Hindlimb muscle (tissue), 1 donor: ENCODE data around the gene GRIK3. TPM values are rescaled to one million over a fixed set of nuclear protein-coding genes. Genes with fewer than 3 reads are reported as not detected.

Source experiments
- DNase-seq: peaks from one replicate; pipeline ENCODE4 v3.0.0-alpha.2; 2013
- polyA plus RNA-seq: library from polyadenylated mRNA; unstranded; fragments of 120-200 nt; gene quantifications from one replicate; pipeline ENCODE4 v1.2.1, GENCODE V29; 2013; ENCODE audit not compliant: insufficient read length

The GRIK3 gene
- polyA plus RNA-seq, 1 donor: 0.50 TPM

DNA sequence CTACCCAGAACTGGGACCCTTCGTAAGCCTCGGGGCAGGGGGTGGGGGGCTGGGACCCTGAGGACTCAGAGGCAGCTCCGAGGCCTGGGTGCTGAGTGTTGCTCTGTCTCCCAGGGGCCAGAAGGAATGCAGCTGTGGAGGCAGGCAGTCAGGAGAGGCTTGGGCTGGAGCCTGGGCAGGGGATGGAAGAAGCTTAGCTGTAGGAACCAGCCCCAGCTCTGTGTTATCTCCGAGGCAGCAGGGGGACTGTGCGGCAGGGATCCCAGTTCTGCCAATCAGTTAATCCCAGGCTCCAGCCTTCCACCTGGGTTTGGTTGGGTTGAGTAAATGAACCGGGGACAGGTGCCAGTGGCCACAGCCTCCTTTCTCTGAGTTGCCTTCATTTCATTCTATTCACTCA lies 8.2 kb upstream of the GRIK3 start:
- DNase-seq: no peak

DNA sequence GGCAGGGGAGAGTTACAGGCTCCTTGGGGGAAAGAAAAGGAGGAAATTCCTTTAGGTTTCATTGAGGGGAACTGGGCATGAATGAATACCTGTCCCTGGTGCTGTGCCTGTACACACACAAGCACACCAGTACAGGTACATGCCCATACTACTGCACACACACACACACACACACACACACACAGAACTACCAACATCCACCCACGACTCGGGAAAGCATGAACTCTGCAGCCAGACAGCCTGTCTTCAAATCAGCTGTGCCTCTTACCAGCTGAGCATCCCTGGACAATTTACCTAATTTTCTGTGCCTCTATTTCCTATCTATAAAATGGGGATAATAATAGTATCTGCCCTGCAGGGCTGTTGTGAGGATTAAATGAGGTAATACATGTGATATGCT lies 7.2 kb upstream of the GRIK3 start:
- DNase-seq: no peak

DNA sequence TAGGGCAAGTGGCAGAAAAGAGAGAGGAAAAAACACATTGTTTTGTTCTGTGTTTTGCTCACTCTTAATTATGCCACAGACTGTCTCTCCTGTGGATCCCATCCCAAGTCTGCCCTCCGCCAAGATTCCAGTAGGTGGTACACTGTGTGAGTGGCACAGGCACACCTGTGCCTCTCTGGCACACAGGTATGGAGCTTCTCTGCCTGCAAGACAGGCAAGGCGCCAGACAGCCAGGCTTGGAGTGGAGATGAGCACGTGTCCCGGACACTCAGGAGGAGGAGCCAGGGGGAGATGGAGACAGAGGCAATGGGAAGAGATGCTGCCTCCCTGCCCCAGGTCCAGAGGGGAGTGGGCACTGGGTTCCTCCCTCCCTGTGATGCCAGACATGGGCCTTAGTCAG lies 6.5 kb upstream of the GRIK3 start:
- no peak for DNase-seq

DNA sequence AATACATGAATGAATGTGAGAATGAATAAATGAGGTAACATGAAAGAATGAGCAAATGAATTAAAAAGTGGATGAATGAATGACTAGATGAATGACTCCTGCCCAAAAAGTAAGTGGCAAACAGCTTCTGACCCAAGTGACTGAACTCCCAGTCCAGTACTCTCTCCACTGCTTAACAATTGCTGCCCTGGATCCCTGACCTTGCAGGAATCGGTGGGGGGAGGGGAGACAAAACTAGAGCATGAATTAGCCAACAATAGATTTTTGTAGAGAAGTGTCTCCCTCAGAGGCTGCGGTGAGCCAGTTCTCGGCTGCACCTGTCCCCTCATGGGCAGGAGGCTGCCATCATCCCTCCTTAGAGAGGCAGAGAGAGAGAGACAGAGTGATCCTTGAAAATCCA lies 5.9 kb upstream of the GRIK3 start:
- no peak for DNase-seq

DNA sequence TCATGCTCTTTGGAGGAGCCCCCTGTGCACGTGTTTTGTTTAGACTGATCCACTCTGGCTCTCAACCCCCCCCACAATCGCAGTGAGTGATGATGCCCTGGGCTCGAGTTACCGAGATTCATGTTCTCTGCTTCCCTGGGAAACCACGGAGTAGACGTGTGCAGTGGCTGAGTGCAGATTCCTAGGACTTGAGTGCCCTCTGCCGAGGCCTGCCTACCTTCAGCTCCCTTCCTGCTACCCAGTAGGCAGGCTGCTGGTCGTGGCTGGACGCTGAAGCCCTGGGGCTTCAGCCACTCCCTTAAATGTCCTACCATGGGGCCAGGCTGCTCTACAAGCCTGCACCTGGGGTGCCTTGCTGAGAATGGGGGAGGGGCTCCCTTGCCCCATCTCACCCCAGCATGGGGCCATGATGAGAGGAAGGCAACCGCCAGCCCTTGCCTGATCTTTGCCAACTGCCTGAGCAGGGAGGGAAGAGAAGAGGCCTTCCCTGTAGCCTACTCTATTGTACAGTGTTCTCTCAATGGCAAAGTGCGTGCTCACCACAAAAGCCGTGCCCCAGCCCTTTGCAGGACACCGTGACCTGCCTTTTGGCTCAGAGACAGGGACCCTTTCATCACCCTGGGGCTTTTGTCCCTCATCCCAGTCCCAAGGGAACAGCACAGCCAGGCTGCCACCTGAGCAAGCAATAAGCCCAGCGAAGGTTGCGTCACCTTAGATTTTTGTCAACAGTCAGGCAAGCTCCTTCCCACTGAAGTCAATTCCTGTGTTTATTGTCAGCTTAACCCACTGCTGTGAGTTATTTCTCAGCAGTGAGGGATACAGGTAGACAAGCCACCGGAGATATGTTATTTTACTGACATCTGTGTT lies 4.1 kb upstream of the GRIK3 start:
- no peak for DNase-seq

DNA sequence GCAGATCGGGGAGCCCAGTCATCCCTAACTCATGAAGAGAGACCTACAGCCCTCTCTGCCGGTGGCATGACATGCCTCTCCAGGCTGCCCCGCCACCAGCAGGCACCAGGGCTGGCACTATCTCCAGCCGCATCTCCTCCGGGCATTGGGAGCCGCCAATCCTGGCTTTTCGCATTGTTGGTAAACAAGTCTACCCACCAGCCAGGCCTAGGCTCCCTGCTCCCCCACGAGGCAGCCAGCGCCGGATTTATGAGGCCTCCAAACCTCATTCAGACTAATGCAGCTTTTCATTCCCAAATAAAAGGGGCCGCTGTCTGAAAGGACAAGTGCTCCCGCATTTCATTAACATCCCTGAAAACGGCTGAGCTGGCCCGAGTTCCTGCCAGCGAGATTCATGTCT lies 3.4 kb upstream of the GRIK3 start:
- DNase-seq: no peak

DNA sequence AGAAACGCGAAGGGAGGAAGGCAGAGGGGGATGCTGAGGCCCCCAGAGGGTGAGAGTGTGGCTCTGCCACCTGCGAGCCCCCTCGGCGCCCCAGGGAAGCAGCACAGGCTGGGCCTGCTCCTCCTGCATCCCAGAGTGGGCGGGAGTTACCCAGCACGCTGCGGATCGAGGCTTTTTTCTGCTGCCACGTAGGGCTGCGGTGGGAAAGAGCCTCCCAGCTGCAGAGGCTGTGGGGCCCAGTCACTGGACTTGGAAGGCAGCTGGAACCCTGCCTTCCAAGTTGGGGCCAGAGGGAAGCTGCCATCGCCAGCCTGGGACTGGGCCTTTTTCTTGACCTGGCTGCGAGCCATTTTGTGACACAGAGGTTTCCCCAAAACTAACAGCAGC lies 2.3 kb upstream of the GRIK3 start:
- no peak for DNase-seq

DNA sequence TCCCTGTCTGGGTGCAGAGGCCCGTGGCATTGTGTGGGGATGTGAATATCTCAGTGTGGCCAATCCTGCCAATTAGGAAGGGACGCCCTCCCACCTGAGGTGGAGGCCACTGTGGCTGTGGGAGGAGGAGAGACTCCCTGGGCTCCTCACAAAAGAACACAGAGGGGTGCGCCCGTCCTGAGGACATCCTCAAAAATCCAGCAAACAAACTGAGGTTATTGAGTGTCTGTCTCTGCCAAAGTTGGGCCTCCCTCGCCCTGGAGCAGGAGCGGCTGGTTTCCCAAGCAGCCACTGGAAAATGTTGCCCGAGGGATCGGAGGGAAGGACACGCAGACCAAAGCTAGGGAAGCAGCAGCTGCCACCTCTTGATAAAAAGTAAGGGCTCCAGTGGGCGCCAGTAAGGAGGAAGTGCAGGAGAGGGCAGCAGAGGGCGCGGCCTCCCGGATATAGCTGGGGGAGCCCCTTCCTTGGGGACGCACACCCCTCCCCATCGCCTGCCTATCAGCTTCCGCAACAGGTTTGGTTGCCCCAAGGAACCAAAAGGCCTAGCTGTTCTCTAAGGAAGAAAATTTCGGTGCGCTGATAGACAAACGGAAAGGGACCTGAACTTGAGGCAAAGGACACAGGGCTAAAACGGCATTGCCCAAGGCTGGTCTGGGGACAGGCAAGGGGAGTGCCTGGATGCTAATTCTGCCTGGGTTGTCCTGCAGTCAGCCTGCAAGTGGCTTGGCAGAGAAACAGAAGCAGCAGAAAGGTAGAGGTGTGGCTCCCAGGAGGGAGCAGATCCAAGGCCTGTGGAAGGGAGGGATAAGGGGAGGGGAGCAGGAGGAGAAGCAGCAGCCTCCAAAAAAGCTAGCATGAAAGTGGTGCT lies 1.7 kb upstream of the GRIK3 start:
- DNase-seq: no peak

DNA sequence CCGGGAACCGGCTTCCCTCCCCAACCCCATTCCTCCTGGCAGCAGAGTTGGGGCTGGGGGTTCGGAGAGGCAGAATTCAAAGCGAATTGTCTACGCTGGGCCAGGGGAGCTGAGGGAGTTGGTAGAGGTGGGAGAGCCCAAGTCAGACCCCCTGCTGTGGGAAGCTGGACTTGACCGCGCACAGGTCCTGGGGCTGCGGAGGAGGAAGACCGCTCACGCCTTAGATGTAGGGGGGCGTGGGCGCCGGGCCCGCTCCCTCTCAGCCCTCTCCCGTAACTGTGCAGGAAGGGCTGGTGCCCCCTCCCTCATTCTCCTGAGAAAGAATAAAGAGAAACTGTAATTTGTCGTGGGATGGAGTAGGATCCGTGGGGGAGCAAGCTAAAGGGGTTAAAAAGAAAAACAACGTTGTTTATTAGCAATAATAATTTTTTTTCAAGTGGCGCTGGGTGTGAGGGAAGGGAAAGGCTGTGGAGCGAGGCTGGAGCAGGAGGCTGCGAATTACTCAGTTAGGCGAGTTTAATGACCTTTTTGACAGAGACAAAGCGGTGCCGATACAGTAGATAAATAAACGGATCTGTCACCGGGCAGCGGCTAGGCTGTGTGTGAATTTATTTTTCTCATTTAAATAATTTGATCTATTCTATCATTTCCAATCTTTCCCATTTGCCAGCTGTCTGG lies 838 bp upstream of the GRIK3 start:
- DNase-seq: no peak

DNA sequence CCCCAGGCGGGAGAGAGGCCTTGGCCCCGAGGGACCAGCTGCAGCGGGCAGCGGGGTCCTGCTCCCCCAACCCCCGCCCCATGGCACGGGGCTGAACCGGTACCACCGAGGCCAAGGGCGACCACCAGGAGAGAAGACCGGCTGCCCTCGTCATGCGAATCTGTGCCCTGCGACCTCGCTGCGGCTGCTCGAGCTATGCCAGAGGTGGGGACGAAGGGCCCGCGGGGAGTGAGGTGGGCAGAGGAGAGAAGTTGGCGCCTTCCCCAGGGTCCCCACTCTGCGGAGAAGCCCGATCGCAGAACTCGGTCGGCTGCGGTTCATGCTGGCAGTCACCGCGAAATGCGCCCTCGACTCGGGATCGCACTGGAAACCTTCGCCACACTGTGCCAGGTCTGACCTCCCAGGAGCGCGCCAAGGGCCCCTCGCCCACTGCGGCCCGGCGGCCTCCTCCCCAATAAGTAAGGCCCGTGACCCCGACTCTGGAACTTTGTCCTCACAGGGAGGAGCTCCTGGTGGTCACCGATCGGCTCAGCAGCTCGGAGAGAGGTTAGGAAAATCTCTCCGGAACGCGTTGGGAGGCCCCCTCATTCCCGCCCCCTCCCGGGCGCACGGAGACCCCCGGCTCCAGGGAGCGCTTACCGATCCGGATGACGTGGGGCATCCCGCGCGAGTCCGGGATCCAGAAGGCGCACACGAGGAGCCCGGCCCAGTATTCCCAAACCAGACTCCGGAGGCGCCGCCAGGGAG lies 787 bp downstream of the GRIK3 start:
- no peak for DNase-seq

DNA sequence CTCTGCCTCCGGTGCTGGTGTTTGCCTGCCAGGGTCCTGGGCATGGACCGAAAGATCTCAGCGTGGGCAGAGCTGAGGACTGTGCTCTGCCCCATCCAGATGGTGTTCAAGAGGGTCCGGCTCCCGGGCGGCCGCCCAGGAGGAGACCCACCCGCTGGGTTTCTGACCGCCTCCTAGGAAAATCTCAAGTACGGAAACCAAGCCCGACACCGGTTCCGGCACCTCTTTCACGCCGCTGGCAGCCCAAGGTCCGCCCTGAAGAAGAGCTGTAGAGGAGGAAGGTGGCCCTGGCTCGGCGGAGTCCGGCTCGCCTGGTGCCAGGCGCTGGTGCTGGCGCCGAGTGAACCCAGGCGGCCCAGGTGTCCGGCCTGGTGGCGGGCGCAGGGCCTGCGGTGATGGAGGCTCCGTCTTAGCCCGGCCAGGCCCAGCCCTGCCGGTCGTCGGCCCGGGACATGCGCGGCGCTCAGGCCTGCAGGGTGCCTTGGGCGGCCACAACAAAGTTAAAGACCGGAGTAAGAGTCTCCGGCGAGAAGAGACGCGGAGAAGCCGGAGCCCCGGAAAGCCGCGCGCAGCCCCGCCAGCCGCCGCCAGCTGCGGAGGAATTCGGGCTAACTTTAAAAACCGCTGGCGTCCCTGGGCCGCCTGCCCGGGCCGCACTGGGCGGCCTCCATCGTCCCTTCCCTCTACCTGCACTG lies 1.5 kb downstream of the GRIK3 start:
- no peak for DNase-seq

DNA sequence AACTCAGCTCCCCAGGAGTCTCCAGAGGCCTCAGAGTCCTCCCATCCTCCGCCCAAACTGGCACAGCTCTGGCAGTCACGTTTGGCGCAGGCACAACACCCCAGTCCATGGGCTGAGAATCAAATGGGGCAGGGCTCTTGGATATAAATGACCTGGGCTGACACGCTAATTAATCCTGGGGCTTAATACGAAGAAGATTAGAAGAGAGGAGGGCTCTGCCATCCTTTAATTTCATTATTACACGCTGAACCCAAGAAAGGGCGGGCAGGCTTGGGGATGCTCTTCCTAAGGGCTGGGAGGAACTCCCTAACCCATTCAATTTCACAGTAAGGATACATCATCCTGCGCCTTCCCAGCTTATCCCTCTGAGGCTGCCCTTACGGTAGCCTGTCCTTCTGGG lies 2.4 kb downstream of the GRIK3 start:
- DNase-seq: no peak

DNA sequence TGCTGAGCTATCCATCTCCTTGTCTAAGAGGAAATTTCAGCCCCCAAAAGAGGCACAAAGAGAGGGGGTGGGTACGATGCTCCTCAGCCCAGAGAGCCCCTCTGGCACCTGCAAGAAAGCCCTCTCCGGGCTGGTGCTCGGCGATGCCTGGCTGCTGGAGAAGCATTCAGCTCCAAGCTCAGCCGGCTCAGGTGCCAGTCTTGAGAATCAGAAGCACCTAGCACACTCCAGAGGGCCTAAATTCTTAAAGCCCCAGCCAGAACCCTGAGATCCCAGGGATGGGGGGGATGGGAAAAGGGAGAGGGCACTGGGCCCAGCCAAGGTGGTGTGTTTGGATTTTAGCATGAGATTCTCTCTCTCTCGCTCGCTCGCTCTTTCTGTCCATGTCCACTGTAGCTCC lies 2.9 kb downstream of the GRIK3 start:
- no peak for DNase-seq

DNA sequence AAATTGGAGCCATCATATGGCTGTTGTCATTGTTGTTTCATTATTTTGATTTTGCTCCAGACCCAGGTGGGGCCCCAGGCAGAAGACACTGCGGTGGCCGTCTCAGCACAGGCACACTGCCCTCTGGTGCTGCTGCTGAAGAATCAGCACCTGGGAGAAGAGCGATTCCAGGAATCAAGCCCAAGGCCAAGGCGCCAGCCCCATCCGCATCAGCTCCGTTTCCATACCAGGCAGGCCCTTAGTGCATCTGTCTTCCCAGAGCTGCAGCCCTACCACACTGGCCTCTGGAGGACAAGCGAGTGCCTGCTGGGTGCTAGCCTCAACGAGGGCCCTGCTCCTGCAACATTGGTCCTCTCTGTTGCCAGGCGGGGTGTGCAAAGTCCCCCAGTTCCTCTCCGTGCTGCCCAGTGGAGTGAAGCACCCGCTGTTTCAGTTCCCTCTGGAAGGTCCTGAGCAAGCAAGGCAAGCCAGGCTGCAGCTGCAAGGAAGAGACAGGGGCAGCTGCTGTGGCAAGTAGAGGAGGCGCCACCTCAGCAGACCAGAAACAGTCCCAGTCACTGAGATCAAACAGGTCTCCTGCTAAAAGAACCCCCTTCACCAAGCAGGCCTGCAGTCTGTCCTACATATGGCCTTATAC lies 5.2 kb downstream of the GRIK3 start:
- DNase-seq: no peak

DNA sequence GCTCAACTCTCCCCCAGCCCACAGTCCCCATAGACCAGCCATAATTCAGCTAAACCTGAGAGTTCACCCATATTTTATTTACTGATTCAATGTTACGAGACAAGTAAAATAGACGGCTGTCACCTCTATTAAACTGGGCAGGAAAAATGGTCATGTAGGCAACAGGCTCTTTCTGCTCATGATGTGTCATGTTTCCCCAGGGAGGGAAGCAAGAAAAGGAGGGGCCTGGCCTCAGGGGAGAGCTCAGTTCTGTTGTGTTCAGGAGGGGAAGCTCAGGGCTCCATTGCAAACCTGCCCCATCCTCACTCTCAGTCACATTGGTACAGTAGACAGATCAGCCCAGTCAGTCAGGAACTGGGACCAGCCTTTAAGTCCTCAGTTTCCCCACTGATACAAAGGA lies 12.8 kb downstream of the GRIK3 start:
- no peak for DNase-seq

DNA sequence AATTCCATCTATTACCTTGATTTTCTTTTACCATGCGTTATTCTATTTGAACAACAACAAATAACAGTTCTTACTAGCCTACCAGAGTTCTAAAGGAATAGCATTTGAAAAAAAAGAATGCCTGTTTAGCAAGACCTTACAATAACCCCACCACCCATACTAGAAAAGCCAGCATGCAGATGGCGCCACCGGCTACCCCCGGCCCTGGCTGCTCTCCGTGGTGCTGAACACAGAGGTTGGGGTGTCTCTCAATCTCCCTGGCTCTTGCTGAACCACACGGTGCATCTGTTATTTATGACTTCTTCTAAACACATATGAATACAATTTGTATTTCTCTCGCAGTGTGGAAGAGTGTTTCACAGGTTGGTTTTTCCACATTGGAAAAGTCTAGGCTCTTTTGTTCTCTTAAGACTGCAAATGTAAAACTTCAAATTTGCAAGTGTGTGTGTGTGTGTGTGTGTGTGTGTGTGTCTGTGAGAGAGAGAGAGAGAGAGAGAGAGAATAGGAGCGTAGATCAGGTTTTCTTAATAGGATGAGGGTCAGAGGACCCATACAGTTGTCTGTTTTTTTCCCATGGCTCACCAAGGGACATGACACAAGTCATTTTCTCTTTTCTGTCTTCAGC lies 13.6 kb downstream of the GRIK3 start:
- DNase-seq: no peak

DNA sequence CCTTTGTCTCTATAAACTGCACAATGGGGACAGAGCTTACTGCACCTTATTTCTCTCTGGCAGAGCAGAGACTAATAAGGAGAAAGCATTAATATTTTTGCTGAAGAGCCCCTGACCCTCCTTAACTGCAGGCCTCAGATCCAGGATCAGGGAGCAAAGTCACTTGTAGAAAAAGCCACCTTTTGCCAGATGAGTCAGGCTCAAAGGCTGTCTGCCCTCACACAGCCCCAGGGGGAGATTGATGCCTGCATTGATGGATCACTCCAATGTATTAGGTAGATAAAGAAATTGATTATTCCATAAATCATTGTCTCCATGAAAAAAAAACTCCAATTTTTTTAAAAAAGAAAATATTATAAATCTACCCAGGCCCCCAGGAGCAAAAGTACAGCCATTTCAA lies 15.8 kb downstream of the GRIK3 start:
- DNase-seq: no peak

DNA sequence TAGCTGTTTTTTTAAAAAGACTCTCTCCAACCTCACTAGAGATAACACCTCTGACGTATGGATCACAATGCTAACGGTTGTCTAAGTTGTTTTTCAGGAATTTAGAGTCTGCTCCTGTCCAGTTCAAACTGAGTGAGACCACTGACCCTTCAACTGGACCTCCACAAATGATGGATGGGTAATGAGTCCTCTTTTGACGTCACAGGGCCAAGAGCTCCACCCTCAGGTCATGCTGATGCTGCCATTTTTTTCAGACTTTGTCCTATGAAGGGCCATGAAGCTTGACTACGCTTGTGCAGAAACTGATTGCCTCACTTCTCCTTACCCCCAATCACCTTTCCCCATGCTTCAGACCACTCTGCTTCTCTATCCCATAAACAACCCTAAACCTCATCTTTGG lies 16.6 kb downstream of the GRIK3 start:
- DNase-seq: no peak

DNA sequence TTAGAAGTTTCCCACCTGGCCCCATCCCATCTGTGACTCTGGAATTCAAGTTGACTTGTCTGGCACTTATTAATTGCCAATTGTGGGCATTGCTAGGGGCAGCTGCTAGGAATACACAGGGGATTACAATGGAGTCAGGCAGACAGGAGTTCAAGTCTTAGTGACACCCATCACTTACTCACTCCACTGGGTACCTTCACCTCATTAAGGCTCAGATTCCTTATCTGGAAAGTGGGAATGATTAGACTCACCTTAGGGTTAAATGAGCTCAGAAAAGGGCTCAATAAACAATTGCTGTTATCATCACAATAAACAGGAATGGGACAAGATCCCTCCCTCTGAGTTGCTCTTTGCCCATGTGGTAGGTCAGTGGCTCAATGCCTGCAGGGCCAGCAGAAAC lies 18.2 kb downstream of the GRIK3 start:
- no peak for DNase-seq

DNA sequence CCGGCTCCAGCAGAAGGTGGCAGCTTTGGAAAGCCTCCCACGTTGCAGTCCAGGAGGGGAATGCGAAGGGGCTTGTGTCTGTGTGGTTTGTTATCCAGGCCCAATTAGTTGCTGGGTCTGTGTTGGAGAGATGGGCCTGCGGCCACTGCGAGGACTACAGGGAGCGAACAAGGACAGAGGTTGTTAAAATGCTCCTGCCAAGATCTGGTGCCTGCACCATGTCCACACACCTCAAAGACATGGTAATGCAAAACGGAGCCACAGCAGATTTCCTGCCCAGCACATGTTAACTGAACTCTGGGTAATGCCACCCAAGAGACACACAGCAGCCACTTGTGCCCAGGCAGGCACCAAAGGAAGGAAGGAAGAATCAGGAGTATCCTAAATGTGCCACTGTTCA lies 18.6 kb downstream of the GRIK3 start:
- DNase-seq: no peak

DNA sequence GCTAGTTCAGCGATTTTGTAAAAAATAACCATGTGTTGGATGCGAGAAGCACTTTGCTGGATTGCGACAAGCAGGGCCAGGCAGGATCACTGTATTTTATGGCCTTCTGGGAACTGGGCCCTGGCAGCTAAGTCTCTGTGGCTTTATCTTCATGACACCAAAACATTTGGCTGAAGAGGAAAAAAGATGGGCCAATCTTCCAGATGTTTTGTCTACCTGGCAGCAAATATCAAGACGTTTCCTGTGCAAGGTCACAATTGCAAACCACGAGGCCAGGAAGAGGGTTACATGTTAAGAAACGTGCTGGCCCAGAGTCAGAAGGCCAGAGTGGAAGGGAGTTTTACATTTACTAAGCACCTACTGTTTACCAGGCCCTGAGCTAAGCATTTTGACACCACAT lies 22.1 kb downstream of the GRIK3 start:
- DNase-seq: no peak
